EH (cell line): ENCODE measurements around the gene LDB1.

Experiments used
- DNase-seq: peaks from one replicate; pipeline ENCODE4 v3.0.0-alpha.2; 2015; ENCODE audit warnings: low read depth

The LDB1 gene

GRCh38 chr10:102120142-102120990, at the start of gene LDB1:
TSS of gene LDB1 (minus strand) at chr10:102120368. CDS start at chr10:102120110, 258 bp downstream.
- peak; percentile 87 for DNase-seq

GRCh38 chr10:102167861-102168260, 47.7 kb upstream of the LDB1 start:
- no peak for DNase-seq

DNA sequence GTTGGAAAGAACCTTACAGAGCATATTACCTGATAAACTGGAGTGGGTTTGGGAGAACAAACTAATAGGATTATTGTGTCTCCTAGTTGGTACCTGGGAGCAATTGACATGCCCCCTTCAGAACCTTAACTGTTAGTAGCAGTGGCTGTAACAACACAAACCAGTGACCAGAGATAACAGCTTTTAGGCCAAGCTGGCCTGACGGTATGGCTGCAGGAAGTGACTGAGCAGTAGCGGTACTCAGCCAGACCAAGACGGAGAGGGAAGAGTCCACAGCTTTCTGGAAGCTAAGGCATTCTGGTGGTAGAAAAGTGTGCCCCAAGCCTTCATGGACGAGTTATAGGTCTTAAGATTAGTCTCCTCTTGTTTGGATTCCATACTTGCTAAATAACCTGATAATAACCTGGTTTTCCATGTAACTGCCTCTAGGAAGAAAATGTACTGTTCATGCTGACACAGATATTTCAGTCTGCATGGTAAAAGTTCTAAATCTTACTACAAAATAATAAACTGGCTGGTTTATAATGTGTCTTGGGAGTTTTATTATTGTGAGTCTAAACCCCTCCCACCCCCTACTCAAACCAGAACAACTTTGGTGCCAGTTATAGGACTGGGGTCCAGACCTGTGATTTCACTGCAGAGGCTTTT, 43.3 kb upstream of the LDB1 start:
- no peak for DNase-seq

- DNase-seq, result no peak
Measured at GRCh38 chr10:102159831-102160230, 39.7 kb upstream of the LDB1 start.

GRCh38 chr10:102159051-102159597, 39.0 kb upstream of the LDB1 start:
- DNase-seq, result peak; percentile 72

GRCh38 chr10:102157224-102157623, 37.1 kb upstream of the LDB1 start:
- no peak for DNase-seq

GRCh38 chr10:102154466-102155116, 34.4 kb upstream of the LDB1 start:
- no peak for DNase-seq

- peak; percentile 39 for DNase-seq
Measured at GRCh38 chr10:102153093-102153620, 33.0 kb upstream of the LDB1 start.

GRCh38 chr10:102152545-102152890, 32.4 kb upstream of the LDB1 start:
- DNase-seq, result no peak

GRCh38 chr10:102151774-102152544, 31.8 kb upstream of the LDB1 start, which contains the start of gene NOLC1:
TSS of gene NOLC1 (plus strand) at chr10:102152389. CDS start at chr10:102152411, 22 bp downstream.
- DNase-seq, result peak; percentile 99

DNA sequence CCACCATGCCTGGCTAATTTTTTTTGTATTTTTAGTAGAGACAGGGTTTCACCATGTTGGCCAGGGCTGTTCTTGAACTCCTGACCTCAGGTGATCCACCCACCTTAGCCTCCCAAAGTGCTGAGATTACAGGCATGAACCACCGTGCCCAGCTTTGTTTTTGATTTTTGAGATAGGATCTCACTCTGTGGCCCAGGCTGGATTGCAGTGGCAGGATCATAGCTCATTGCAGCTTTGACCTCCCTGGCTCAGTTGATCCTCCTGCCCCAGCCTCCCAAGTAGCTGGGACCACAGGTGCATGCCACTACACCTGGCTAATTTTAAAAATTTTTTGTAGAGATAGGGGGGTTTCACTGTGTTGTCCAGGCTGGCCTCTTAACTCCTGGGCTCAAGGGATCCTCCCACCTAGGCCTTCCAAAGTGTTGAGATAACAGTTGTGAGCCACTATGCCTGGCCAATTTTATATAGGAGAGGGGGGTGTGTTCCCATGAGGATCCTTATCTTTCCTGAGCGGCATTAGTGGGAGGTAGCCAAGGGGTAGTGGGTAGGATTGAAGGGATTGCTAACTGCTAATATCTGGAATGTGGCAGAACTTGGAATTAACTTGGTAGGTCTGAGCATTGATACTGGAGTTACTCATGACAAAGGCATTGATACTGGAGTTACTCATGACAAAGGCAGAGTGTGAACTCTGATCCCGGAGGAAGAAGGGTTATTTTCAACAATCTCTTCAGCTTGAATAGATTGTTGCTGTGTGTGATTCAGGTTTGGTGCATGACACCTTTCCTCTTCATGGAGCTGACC, 31.0 kb upstream of the LDB1 start:
- DNase-seq, result peak; percentile 76

- no peak for DNase-seq
Measured at GRCh38 chr10:102148275-102148674, 28.1 kb upstream of the LDB1 start.

- peak; percentile 11 for DNase-seq
Measured at GRCh38 chr10:102147561-102147960, 27.4 kb upstream of the LDB1 start.

DNA sequence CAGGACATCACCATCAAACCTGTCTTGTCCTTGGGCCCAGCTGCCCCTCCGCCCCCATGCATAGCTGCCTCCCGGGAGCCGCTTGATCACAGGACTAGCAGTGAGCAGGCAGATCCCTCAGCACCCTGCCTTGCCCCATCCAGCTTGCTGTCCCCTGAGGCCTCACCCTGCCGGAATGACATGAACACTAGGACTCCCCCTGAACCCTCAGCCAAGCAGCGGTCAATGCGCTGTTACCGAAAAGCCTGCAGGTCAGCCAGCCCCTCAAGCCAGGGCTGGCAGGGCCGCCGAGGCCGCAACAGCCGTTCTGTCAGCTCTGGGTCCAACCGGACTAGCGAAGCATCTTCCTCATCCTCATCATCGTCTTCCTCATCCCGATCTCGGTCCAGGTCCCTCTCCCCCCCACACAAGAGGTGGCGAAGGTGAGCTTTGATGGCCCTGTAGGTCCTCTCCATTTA, 26.8 kb upstream of the LDB1 start:
- DNase-seq, result no peak

DNA sequence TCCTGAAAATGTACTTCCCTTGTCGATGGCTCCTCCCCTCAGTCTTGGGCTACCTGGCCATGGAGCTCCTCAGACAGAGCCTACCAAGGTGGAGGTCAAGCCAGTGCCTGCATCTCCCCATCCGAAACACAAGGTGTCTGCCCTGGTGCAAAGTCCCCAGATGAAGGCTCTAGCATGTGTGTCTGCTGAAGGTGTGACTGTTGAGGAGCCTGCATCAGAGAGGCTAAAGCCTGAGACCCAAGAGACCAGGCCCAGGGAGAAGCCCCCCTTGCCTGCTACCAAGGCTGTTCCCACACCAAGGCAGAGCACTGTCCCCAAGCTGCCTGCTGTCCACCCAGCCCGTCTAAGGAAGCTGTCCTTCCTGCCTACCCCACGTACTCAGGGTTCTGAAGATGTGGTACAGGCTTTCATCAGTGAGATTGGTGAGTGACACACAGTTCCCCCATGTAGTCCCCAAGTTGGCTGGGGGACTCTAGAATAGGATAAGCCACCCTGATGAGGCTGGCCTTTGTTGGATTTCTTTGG, 21.5 kb upstream of the LDB1 start:
- no peak for DNase-seq

- DNase-seq, result no peak
Measured at GRCh38 chr10:102140913-102141540, 20.9 kb upstream of the LDB1 start.

GRCh38 chr10:102140218-102140617, 20.1 kb upstream of the LDB1 start:
- no peak for DNase-seq

GRCh38 chr10:102139281-102140110, 19.3 kb upstream of the LDB1 start:
- DNase-seq, result no peak

GRCh38 chr10:102135956-102136526, 15.9 kb upstream of the LDB1 start:
- DNase-seq, result no peak
